IMR-90 (cell line): ENCODE data around the gene IL13. TPM values are rescaled to one million over a fixed set of nuclear protein-coding genes. Genes with fewer than 3 reads are reported as not detected.
A peak's percentile ranks its signal among the peaks of the same experiment; 100 is the strongest.

ENCODE experiments used
- ATAC-seq: fragments of 200-7000 bp; cut with Tn5 transposase; 2 replicates; pipeline ENCODE4 v1.9.1; 2020; ENCODE audit warnings: low read depth, mild to moderate bottlenecking, moderate library complexity
- BruUV-seq: library from RNA; stranded (reverse); fragments of 400-500 nt; replicated peaks from 2 replicates; lab custom pipeline; 2021; lab: Mats Ljungman, UMichigan
- CTCF ChIA-PET: fragments of 300-600 bp; formaldehyde crosslinking; extraction: SDS; loops from one replicate; lab custom pipeline; 2021; ENCODE audit warnings: antibody characterized with exemption; lab: Yijun Ruan, JAX
- POLR2A ChIA-PET: fragments of 300-600 bp; sonication (Branson Sonifier 250); formaldehyde crosslinking; loops from one replicate; lab custom pipeline; 2022; ENCODE audit warnings: antibody characterized with exemption; ENCODE audit not compliant: unreplicated experiment; lab: Charles Lee
- DNase-seq: peaks from one replicate; pipeline ENCODE4 v3.0.0; 2013
- H2AFZ ChIP-seq: replicated peaks from 2 replicates; pipeline ENCODE3; 2013; ENCODE audit warnings: low read length, mild to moderate bottlenecking; ENCODE audit not compliant: poor library complexity
- H2AK5ac ChIP-seq: 2 replicates; pipeline ENCODE4 v1.6.1; 2013; ENCODE audit warnings: low read depth, low read length, inconsistent platforms
- H2AK9ac ChIP-seq: replicated peaks from 2 replicates; pipeline ENCODE3; 2013; ENCODE audit warnings: mild to moderate bottlenecking, low read depth, low read length, moderate library complexity; ENCODE audit not compliant: poor library complexity
- H2BK120ac ChIP-seq: 2 replicates; pipeline ENCODE4 v1.6.1; 2013; ENCODE audit warnings: low read depth, low read length, inconsistent platforms
- H2BK15ac ChIP-seq: 3 replicates; pipeline ENCODE4 v1.6.1; 2013; ENCODE audit warnings: low read depth, low read length, inconsistent platforms
- H2BK20ac ChIP-seq: 2 replicates; pipeline ENCODE4 v1.6.1; 2013; ENCODE audit warnings: low read depth, mild to moderate bottlenecking, inconsistent platforms, low read length, moderate library complexity
- H2BK5ac ChIP-seq: 2 replicates; pipeline ENCODE4 v1.6.1; 2013; ENCODE audit warnings: mild to moderate bottlenecking, low read depth, low read length, inconsistent platforms; ENCODE audit not compliant: poor library complexity, severe bottlenecking
- H3K14ac ChIP-seq: replicated peaks from 2 replicates; pipeline ENCODE4 v1.6.1; 2013; ENCODE audit warnings: low read depth, low read length, inconsistent platforms
- H3K18ac ChIP-seq: 2 replicates; pipeline ENCODE4 v1.6.1; 2013; ENCODE audit warnings: low read depth, low read length, control low read depth
- H3K23ac ChIP-seq: 2 replicates; pipeline ENCODE4 v1.6.1; 2013; ENCODE audit warnings: low read depth, low read length, inconsistent platforms
- H3K27ac ChIP-seq: 2 replicates; pipeline ENCODE4 v1.5.1; 2013; ENCODE audit warnings: mild to moderate bottlenecking, control low read depth, low read length; ENCODE audit not compliant: insufficient read depth
- H3K27me3 ChIP-seq: 2 replicates; pipeline ENCODE4 v1.6.1; 2013; ENCODE audit warnings: low read length; ENCODE audit not compliant: control insufficient read depth, insufficient read depth
- H3K36me3 ChIP-seq: 2 replicates; pipeline ENCODE4 v1.6.1; 2013; ENCODE audit warnings: low read length, mixed read lengths; ENCODE audit not compliant: control insufficient read depth, insufficient read depth
- H3K4ac ChIP-seq: 2 replicates; pipeline ENCODE4 v1.6.1; 2013; ENCODE audit warnings: low read depth, low read length, inconsistent platforms
- H3K4me1 ChIP-seq: 2 replicates; pipeline ENCODE4 v1.6.1; 2013; ENCODE audit warnings: low read length, mixed read lengths; ENCODE audit not compliant: control insufficient read depth, insufficient read depth
- H3K4me2 ChIP-seq: 2 replicates; pipeline ENCODE4 v1.6.1; 2013; ENCODE audit warnings: low read depth, mild to moderate bottlenecking, control low read depth, low read length, moderate library complexity
- H3K4me3 ChIP-seq: 2 replicates; pipeline ENCODE4 v1.5.1; 2013; ENCODE audit warnings: low read depth, mild to moderate bottlenecking, control low read depth, low read length, moderate library complexity; ENCODE audit not compliant: insufficient read depth
- H3K56ac ChIP-seq: 2 replicates; pipeline ENCODE4 v1.6.1; 2013; ENCODE audit warnings: low read length, inconsistent platforms; ENCODE audit not compliant: insufficient read depth; ENCODE audit errors: extremely low read depth
- H3K79me1 ChIP-seq, 2 experiments: 2 replicates each; pipeline ENCODE4 v1.6.1; 2013; ENCODE audit warnings: low read length in 2 of 2, inconsistent platforms in 1 of 2, low read depth in 1 of 2
- H3K9ac ChIP-seq: 2 replicates; pipeline ENCODE4 v1.6.1; 2013; ENCODE audit warnings: low read depth, low read length, control low read depth
- H3K9me1 ChIP-seq: 2 replicates; pipeline ENCODE4 v1.6.1; 2013; ENCODE audit warnings: low read length, inconsistent platforms; ENCODE audit not compliant: insufficient read depth
- H3K9me3 ChIP-seq: 2 replicates; pipeline ENCODE4 v1.6.1; 2013; ENCODE audit warnings: low read length; ENCODE audit not compliant: control insufficient read depth, insufficient read depth
- H4K20me1 ChIP-seq: 2 replicates; pipeline ENCODE4 v1.6.1; 2013; ENCODE audit warnings: low read length, inconsistent platforms; ENCODE audit not compliant: insufficient read depth
- H4K5ac ChIP-seq: 2 replicates; pipeline ENCODE4 v1.6.1; 2013; ENCODE audit warnings: mild to moderate bottlenecking, low read depth, low read length, control low read depth
- H4K8ac ChIP-seq, 2 experiments: 2 replicates each; pipeline ENCODE4 v1.6.1; 2013; ENCODE audit warnings: low read depth in 2 of 2, low read length in 2 of 2, control low read depth in 1 of 2, inconsistent platforms in 1 of 2
- H4K91ac ChIP-seq: 2 replicates; pipeline ENCODE4 v1.6.1; 2013; ENCODE audit warnings: low read depth, low read length, inconsistent platforms; ENCODE audit not compliant: insufficient read depth
- CHD1 ChIP-seq: IDR thresholded peaks from 2 replicates; pipeline ENCODE4 v1.6.1; 2012; ENCODE audit warnings: low read depth, low read length, improper control_type of control experiment
- MAZ ChIP-seq: IDR thresholded peaks from 2 replicates; pipeline ENCODE4 v1.6.1; 2012; ENCODE audit warnings: low read depth, mild to moderate bottlenecking, low read length, improper control_type of control experiment, moderate library complexity, borderline replicate concordance
- WGBS, 2 experiments: methylation state at CpG; one replicate each; pipeline versions ENCODE4 v1.1.5 to v1.1.7; 2013; ENCODE audit warnings: missing lambda C conversion rate in 2 of 2; ENCODE audit not compliant: insufficient read length in 1 of 2; ENCODE audit errors: extremely low coverage in 2 of 2; 5-methylcytosine and 5-hydroxymethylcytosine counted together
- dilution Hi-C: fragments of 300-500 bp; cut with HindIII; formaldehyde crosslinking; loops from one replicate; pipeline ENCODE4 v1.14.3; 2018; ENCODE audit warnings: low sequenced_read_pairs; ENCODE audit not compliant: unreplicated experiment
- in situ Hi-C: fragments of 300-500 bp; cut with MboI; formaldehyde crosslinking; loops from 3 replicates; pipeline ENCODE4 v1.14.3; 2019; ENCODE audit warnings: low sequenced_read_pairs, inconsistent platforms, mixed read lengths
- intact Hi-C: fragments of 100-400 bp; cut with micrococcal nuclease; formaldehyde crosslinking; loops from 2 replicates; pipeline ENCODE4 v1.10.0; 2022
- polyA plus RNA-seq, 3 experiments: library from polyadenylated mRNA; depleted of rRNA; stranded (reverse); fragments of >200 nt; gene quantifications; 2 replicates each; pipeline ENCODE4 v1.2.3, GENCODE V29; 2012; ENCODE audit warnings: low replicate concordance in 1 of 3
- total RNA-seq: library from RNA; depleted of rRNA; stranded (reverse); fragments of >200 nt; gene quantifications from 2 replicates; pipeline ENCODE4 v1.2.3, GENCODE V29; 2012

The IL13 gene
- total and polyA plus RNA-seq, 2 of the 4 experiments (the other 2 are of a cell fraction): not detected

DNA sequence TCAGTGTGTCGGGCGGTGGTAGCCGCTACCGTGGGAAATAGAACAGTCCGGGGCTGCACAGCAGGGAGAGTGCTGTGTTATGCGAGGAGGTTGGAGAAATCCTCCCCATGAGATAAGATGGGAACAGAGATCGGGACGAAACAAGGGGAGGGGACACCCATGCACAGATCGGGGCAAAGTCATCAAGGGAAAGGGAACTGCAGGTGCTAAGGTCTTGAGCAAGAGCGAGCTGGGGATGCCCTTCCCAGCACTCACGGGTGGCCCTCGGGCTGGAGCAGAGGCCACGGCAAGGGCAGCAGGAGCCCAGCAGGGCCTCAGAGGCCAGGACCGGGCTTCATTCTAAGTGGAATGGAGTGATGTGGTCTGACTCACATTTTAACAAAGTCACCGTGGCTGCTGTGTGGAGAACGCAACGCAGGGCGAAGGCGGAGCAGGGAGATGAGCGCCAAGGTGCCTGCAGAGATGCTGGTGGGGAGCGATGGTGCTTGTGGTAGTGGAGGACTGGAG, 7.7 kb downstream of the IL13 start:
- CTCF ChIA-PET: interaction anchor here (0.6 kb wide), 1 partner anchor 31 kb away, joined by 4 read pairs; no protein-coding TSS in a partner anchor
- Histone ChIP-seq H3K27ac (no peak overlapping the region), H3K23ac (no peak overlapping the region), H3K18ac (no peak overlapping the region), H3K9ac (no peak overlapping the region), H2BK20ac (no peak overlapping the region), H3K36me3 (no peaks in the 10 kb centered on the region), H3K4ac (no peak overlapping the region), H3K56ac (no peak overlapping the region), H3K4me3 (no peak overlapping the region), H2AK9ac (no peak overlapping the region), H4K5ac (no peak overlapping the region), H3K9me3 (no peaks in the 10 kb centered on the region), H3K4me1 (peaks cover 3% of the 10 kb centered on the region; the same call in 1 of the 2 replicates), H2AK5ac (no peak overlapping the region), H2BK120ac (no peak overlapping the region), H3K27me3 (no peaks in the 10 kb centered on the region), H3K4me2 (no peak overlapping the region), H3K9me1 (no peaks in the 10 kb centered on the region), H4K8ac (no peak overlapping the region), H2BK5ac (no peak overlapping the region), H4K20me1 (no peaks in the 10 kb centered on the region), H3K79me1 (no peaks in the 10 kb centered on the region), H2BK15ac (no peak overlapping the region), H2AFZ (peak overlapping the region; percentile 51), H4K91ac (no peak overlapping the region), H3K14ac (no peak overlapping the region)
- no peak for ATAC-seq
- DNase-seq: no peak
- TF ChIP-seq MAZ (no peak), CHD1 (no peak)
- intact Hi-C loops (no loop called here), in situ Hi-C loops (no loop called here), dilution Hi-C loops (no loop called here)
- 84% methylated on average over 11 of the region's 21 CpGs; no CpG with 5 or more reads in 1 of the 2 experiments for WGBS, 2 experiments
- BruUV-seq: no TSS peak
- POLR2A ChIA-PET: no interaction called here
